ENCODE data around the gene RABGAP1L. TPM values are rescaled to one million over a fixed set of nuclear protein-coding genes. Genes with fewer than 3 reads are reported as not detected.
"Not testable (repeated sequence)": the region's sequence is repeated elsewhere in the genome, so short reads cannot be mapped to it uniquely, and the experiment has no call there.

Gene RABGAP1L
- total RNA-seq, 1 experiment from 2014 or later = 29.3 TPM

DNA sequence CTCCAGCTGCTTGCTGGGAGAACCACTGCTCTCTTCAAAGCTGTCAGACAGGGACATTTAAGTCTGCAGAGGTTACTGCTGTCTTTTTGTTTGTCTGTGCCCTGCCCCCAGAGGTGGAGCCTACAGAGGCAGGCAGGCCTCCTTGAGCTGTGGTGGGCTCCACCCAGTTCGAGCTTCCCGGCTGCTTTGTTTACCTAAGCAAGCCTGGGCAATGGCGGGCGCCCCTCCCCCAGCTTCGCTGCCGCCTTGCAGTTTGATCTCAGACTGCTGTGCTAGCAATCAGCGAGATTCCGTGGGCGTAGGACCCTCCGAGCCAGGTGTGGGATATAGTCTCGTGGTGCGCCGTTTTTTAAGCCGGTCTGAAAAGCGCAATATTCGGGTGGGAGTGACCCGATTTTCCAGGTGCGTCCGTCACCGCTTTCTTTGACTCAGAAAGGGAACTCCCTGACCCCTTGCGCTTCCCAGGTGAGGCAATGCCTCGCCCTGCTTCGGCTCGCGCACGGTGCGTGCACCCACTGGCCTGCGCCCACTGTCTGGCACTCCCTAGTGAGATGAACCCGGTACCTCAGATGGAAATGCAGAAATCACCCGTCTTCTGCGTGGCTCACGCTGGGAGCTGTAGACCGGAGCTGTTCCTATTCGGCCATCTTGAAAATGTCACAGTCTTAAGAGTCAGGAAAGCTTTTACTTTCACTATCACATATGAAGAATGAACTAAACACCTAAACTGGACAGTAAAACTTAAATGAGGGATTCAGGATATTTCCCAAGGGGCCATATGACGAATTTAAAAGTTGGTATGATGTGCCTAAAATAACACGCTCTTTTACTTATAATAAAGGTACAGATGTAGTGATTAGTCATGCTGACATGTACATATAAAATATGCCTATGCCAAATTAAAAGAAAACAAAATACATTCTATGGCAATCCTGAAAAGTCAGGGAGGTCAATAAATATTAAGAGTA lies 689.6 kb downstream of the RABGAP1L start:
- H3K9me2 ChIP-seq (ENCODE audit: insufficient read depth); H3K27me3 ChIP-seq (ENCODE audit: insufficient read depth, low read length); H3K4me1 ChIP-seq (ENCODE audit: control insufficient read depth in 1 of 2, insufficient read depth in 2 of 2, low read length in 2 of 2); H3K9me3 ChIP-seq (ENCODE audit: control insufficient read depth in 1 of 2, insufficient read depth in 1 of 2, low read depth in 1 of 2, low read length in 2 of 2); H4K20me1 ChIP-seq (ENCODE audit: insufficient read depth); H3K79me2 ChIP-seq (ENCODE audit: insufficient read depth, low read length); H3K36me3 ChIP-seq (ENCODE audit: control insufficient read depth in 1 of 2, insufficient read depth in 2 of 2, low read length in 2 of 2); intact Hi-C loops (cut with micrococcal nuclease): not testable (repeated sequence)
- ChIA-PET POLR2A (interaction anchor here (0.7 kb wide), 1 partner anchor 150 kb away, joined by 3 read pairs; the partner anchor contains the start of gene CACYBP), RAD21 (ENCODE audit: low non-redundant PET in 1 of 2, low total read pairs in 2 of 2, uncharacterized antibody in 2 of 2, unreplicated experiment in 2 of 2) (interaction anchor here in 1 of 2 experiments (0.7 kb wide), 1 partner anchor 19 kb away, joined by 3 read pairs; no protein-coding TSS in a partner anchor), CTCF (interaction anchor here (0.7 kb wide), 1 partner anchor 138 kb away, joined by 3 read pairs; no protein-coding TSS in a partner anchor)
- peak; percentile 49 for TF ChIP-seq YY1 (IDR thresholded peaks at IDR 0.05; ENCODE audit: extremely low read depth, insufficient replicate concordance, low read depth, low read length)
- Histone ChIP-seq H3K9ac (ENCODE audit: low read length) (peak overlapping the region; percentile 63), H3K4me2 (ENCODE audit: low read length) (peak overlapping the region; percentile 77), H2AFZ (ENCODE audit: low read depth, low read length, poor library complexity, severe bottlenecking) (peak overlapping the region; percentile 7), H3K27ac (ENCODE audit: low read depth, low read length) (peak overlapping the region; percentile 45), H3K4me3 (replicated peaks in 1 of 2; ENCODE audit: low read depth in 1 of 2, low read length in 2 of 2) (peak overlapping the region; percentile 47 to 58)
- BruUV-seq (replicated peaks) = TSS peak; percentile 82
- ATAC-seq (peak; percentile 90), DNase-seq (ENCODE audit: low read depth, low spot score) (peak; percentile 18)

DNA sequence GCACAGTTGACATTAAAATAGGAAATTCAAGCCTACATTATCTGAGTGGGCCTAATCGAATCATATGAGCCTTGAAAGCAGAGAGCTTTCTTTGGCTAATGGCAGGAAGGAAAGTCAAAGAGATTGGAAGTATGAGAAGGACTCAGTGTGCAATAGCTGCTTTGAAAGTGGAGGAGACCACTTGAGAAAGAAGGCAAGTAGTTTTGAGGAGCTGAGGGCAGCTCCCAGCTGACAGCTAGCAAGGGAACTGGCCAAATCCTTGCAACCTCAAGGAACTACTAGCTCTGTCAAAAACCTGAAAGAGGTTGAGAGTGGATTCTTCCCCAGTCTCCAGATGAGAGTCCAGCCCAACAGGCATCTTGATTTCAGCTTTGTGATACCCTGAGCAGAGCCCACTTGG lies 691.4 kb downstream of the RABGAP1L start:
- Histone ChIP-seq H3K9me3 (ENCODE audit: control insufficient read depth in 1 of 2, insufficient read depth in 1 of 2, low read depth in 1 of 2, low read length in 2 of 2) (no peaks in the 10 kb centered on the region), H3K9me2 (ENCODE audit: insufficient read depth) (no peaks in the 10 kb centered on the region), H3K27me3 (ENCODE audit: insufficient read depth, low read length) (no peaks in the 10 kb centered on the region), H3K4me2 (ENCODE audit: low read length) (no peak overlapping the region), H3K4me3 (replicated peaks in 1 of 2; ENCODE audit: low read depth in 1 of 2, low read length in 2 of 2) (no peak overlapping the region), H2AFZ (ENCODE audit: low read depth, low read length, poor library complexity, severe bottlenecking) (no peak overlapping the region), H3K27ac (ENCODE audit: low read depth, low read length) (no peak overlapping the region), H3K36me3 (ENCODE audit: control insufficient read depth in 1 of 2, insufficient read depth in 2 of 2, low read length in 2 of 2) (no peaks in the 10 kb centered on the region), H3K9ac (ENCODE audit: low read length) (no peak overlapping the region), H4K20me1 (ENCODE audit: insufficient read depth) (no peaks in the 10 kb centered on the region), H3K4me1 (ENCODE audit: control insufficient read depth in 1 of 2, insufficient read depth in 2 of 2, low read length in 2 of 2) (peaks cover 3 to 10% of the 10 kb centered on the region in 2 experiments; a peak in 3 of 4 replicates), H3K79me2 (ENCODE audit: insufficient read depth, low read length) (no peaks in the 10 kb centered on the region)
- ATAC-seq (no peak), DNase-seq (ENCODE audit: low read depth, low spot score) (no peak)
- ChIA-PET CTCF (no interaction called here), RAD21 (ENCODE audit: low non-redundant PET in 1 of 2, low total read pairs in 2 of 2, uncharacterized antibody in 2 of 2, unreplicated experiment in 2 of 2) (no interaction called here), POLR2A (no interaction called here)
- intact Hi-C loops (cut with micrococcal nuclease) = no loop called here
- BruUV-seq (replicated peaks) = no TSS peak
- TF ChIP-seq, protein P1, sequence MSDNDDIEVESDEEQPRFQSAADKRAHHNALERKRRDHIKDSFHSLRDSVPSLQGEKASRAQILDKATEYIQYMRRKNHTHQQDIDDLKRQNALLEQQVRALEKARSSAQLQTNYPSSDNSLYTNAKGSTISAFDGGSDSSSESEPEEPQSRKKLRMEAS (IDR thresholded peaks at IDR 0.05) = no peak
- TF ChIP-seq SIN3A (IDR thresholded peaks at IDR 0.05; ENCODE audit: low read depth) = no peak
- TF ChIP-seq, protein P2, sequence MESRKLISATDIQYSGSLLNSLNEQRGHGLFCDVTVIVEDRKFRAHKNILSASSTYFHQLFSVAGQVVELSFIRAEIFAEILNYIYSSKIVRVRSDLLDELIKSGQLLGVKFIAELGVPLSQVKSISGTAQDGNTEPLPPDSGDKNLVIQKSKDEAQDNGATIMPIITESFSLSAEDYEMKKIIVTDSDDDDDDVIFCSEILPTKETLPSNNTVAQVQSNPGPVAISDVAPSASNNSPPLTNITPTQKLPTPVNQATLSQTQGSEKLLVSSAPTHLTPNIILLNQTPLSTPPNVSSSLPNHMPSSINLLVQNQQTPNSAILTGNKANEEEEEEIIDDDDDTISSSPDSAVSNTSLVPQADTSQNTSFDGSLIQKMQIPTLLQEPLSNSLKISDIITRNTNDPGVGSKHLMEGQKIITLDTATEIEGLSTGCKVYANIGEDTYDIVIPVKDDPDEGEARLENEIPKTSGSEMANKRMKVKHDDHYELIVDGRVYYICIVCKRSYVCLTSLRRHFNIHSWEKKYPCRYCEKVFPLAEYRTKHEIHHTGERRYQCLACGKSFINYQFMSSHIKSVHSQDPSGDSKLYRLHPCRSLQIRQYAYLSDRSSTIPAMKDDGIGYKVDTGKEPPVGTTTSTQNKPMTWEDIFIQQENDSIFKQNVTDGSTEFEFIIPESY (IDR thresholded peaks at IDR 0.05; ENCODE audit: extremely low read depth, insufficient replicate concordance, low read length) = no peak
- no peak for TF ChIP-seq ZFX (IDR thresholded peaks at IDR 0.05)
- no peak for TF ChIP-seq FOSL1 (IDR thresholded peaks at IDR 0.05; ENCODE audit: low read depth)
- TF ChIP-seq SRF (IDR thresholded peaks at IDR 0.05; ENCODE audit: low read depth) = no peak
- TF ChIP-seq, protein P3, sequence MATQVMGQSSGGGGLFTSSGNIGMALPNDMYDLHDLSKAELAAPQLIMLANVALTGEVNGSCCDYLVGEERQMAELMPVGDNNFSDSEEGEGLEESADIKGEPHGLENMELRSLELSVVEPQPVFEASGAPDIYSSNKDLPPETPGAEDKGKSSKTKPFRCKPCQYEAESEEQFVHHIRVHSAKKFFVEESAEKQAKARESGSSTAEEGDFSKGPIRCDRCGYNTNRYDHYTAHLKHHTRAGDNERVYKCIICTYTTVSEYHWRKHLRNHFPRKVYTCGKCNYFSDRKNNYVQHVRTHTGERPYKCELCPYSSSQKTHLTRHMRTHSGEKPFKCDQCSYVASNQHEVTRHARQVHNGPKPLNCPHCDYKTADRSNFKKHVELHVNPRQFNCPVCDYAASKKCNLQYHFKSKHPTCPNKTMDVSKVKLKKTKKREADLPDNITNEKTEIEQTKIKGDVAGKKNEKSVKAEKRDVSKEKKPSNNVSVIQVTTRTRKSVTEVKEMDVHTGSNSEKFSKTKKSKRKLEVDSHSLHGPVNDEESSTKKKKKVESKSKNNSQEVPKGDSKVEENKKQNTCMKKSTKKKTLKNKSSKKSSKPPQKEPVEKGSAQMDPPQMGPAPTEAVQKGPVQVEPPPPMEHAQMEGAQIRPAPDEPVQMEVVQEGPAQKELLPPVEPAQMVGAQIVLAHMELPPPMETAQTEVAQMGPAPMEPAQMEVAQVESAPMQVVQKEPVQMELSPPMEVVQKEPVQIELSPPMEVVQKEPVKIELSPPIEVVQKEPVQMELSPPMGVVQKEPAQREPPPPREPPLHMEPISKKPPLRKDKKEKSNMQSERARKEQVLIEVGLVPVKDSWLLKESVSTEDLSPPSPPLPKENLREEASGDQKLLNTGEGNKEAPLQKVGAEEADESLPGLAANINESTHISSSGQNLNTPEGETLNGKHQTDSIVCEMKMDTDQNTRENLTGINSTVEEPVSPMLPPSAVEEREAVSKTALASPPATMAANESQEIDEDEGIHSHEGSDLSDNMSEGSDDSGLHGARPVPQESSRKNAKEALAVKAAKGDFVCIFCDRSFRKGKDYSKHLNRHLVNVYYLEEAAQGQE (IDR thresholded peaks at IDR 0.05; ENCODE audit: low read depth) = no peak
- no peak for TF ChIP-seq ZNF274 (IDR thresholded peaks at IDR 0.05; ENCODE audit: low read depth, low read length)
- no peak for TF ChIP-seq JUND (IDR thresholded peaks at IDR 0.05)
- TF ChIP-seq EGR1 (IDR thresholded peaks at IDR 0.05; ENCODE audit: low read depth) = no peak
- TF ChIP-seq, protein P4, sequence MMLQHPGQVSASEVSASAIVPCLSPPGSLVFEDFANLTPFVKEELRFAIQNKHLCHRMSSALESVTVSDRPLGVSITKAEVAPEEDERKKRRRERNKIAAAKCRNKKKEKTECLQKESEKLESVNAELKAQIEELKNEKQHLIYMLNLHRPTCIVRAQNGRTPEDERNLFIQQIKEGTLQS (IDR thresholded peaks at IDR 0.05) = no peak
- no peak for TF ChIP-seq YY1 (IDR thresholded peaks at IDR 0.05; ENCODE audit: extremely low read depth, insufficient replicate concordance, low read depth, low read length)
- TF ChIP-seq SP1 (IDR thresholded peaks at IDR 0.05; ENCODE audit: low read depth) = no peak

Measured in HCT116 (cell line).